ENCODE data around the gene OR5M3.

Gene OR5M3

GRCh38 chr11:56473252-56473651 lies at the start of gene OR5M3:
Gene OR5M3 (minus strand): TSS chr11:56473352. CDS start chr11:56470497, 2,855 bp downstream.
- no peak for ATAC-seq

GRCh38 chr11:56522008-56522407 lies 48.9 kb upstream of the OR5M3 start:
- no peak for ATAC-seq

- ATAC-seq = no peak
Measured at GRCh38 chr11:56513280-56513679, 40.1 kb upstream of the OR5M3 start.

- no peak for ATAC-seq
Measured at GRCh38 chr11:56509439-56509838, 36.3 kb upstream of the OR5M3 start.

GRCh38 chr11:56497010-56497409 lies 23.9 kb upstream of the OR5M3 start:
- no peak for ATAC-seq

GRCh38 chr11:56495117-56495516 lies 22.0 kb upstream of the OR5M3 start:
- ATAC-seq = no peak

GRCh38 chr11:56491270-56491669 lies 18.1 kb upstream of the OR5M3 start, which contains the start of gene OR5M8:
Gene OR5M8 (minus strand): TSS chr11:56491370. CDS start chr11:56491370, 0 bp downstream.
- no peak for ATAC-seq

GRCh38 chr11:56486801-56487200 lies 13.6 kb upstream of the OR5M3 start:
- no peak for ATAC-seq

- ATAC-seq = no peak
Measured at GRCh38 chr11:56474729-56475235, 1.6 kb upstream of the OR5M3 start.

GRCh38 chr11:56457076-56457475 lies 16.1 kb downstream of the OR5M3 start:
- no peak for ATAC-seq

- no peak for ATAC-seq
Measured at GRCh38 chr11:56453521-56453920, 19.6 kb downstream of the OR5M3 start.
